Tibial nerve (tissue), 4 donors: Measurements from ENCODE around the gene ZFAND2B.

ENCODE experiments used
- EP300 ChIP-seq, 2 donors: sonication (generic); formaldehyde crosslinking; IDR thresholded peaks; one replicate each; pipeline ENCODE4 v1.6.1; 2017; ENCODE audit warnings: antibody characterized with exemption in 2 of 2, mild to moderate bottlenecking in 1 of 2
- POLR2A ChIP-seq, 2 donors: fragments of 450-650 bp; IDR thresholded peaks; one replicate each; pipeline ENCODE4 v1.6.1; 2017; ENCODE audit warnings: antibody characterized with exemption in 2 of 2, mild to moderate bottlenecking in 2 of 2, moderate library complexity in 2 of 2
- TF ChIP-seq, protein P1 (sequence below), 5 experiments: fragments of 200-600 bp in 3 of 5; fragments of 450-650 bp in 2 of 5; sonication (generic) in 3 of 5; IDR thresholded peaks; one replicate each; pipeline ENCODE4 v1.5.1; 2016 to 2019; ENCODE audit warnings: antibody characterized with exemption in 5 of 5, mild to moderate bottlenecking in 3 of 5, moderate library complexity in 2 of 5

DNA sequence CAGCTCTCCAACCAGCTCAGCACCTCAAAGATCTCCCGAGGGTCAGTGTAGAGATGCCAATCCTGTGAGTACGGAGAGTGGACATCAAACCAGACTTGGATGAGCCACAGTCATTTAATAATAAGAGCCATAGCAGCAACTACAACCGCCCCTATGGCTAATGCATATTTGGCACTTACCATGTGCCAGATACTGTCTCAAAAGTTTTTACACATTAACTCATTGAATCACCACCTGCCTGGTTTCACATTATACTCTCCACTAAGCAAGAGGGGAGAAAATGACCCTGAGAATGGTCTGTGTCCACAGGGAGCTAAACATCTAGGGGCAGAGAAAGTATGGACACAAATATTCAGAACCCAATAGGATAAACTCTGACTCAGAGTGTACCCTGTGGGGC is 32.4 kb upstream of the ZFAND2B start:
- no peak for TF ChIP-seq POLR2A (IDR thresholded peaks at IDR 0.05)
- TF ChIP-seq, protein P1, sequence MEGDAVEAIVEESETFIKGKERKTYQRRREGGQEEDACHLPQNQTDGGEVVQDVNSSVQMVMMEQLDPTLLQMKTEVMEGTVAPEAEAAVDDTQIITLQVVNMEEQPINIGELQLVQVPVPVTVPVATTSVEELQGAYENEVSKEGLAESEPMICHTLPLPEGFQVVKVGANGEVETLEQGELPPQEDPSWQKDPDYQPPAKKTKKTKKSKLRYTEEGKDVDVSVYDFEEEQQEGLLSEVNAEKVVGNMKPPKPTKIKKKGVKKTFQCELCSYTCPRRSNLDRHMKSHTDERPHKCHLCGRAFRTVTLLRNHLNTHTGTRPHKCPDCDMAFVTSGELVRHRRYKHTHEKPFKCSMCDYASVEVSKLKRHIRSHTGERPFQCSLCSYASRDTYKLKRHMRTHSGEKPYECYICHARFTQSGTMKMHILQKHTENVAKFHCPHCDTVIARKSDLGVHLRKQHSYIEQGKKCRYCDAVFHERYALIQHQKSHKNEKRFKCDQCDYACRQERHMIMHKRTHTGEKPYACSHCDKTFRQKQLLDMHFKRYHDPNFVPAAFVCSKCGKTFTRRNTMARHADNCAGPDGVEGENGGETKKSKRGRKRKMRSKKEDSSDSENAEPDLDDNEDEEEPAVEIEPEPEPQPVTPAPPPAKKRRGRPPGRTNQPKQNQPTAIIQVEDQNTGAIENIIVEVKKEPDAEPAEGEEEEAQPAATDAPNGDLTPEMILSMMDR (IDR thresholded peaks at IDR 0.05): no peak
- no peak for TF ChIP-seq EP300 (IDR thresholded peaks at IDR 0.05)
